ENCODE measurements around the gene BCAN.

DNA sequence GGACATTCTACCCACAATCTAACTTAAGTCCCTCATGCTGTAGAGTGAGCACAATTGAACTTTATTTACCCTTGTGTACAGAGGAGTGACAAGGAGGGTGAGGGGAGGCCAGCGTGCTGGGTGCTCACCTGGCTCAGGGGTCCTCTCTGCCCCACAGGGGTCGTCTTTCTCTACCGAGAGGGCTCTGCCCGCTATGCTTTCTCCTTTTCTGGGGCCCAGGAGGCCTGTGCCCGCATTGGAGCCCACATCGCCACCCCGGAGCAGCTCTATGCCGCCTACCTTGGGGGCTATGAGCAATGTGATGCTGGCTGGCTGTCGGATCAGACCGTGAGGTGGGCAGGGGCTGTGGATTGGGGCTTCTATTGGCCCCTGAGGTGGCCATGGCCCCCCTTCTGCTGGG, 5.4 kb downstream of the BCAN start:
- no peak for TF ChIP-seq MAX (IDR thresholded peaks at IDR 0.05)
- no peak for TF ChIP-seq POLR2A (IDR thresholded peaks at IDR 0.05; ENCODE audit: low read length)
- no peak for TF ChIP-seq CHD4 (IDR thresholded peaks at IDR 0.05; ENCODE audit: borderline replicate concordance)
- TF ChIP-seq EHMT2 (IDR thresholded peaks at IDR 0.05; ENCODE audit: low read depth), result no peak
- TF ChIP-seq CTCF (IDR thresholded peaks at IDR 0.05), result no peak
- no peak for TF ChIP-seq NFE2L2 (conservative IDR thresholded peaks at IDR 0.05; ENCODE audit: low read length)
- TF ChIP-seq RNF2 (IDR thresholded peaks at IDR 0.05; ENCODE audit: borderline replicate concordance, low read depth), result no peak
- TF ChIP-seq ESRRA (IDR thresholded peaks at IDR 0.05; ENCODE audit: borderline replicate concordance, low read length), result no peak
- TF ChIP-seq JUN (IDR thresholded peaks at IDR 0.05), result no peak
- no peak for TF ChIP-seq KDM1A (IDR thresholded peaks at IDR 0.05; ENCODE audit: low read depth)
- no peak for TF ChIP-seq RAD21 (conservative IDR thresholded peaks at IDR 0.05 in 1 of 2, IDR thresholded peaks at IDR 0.05 in 1 of 2)
- no peak for TF ChIP-seq EHF (CRISPR knock-in tag; IDR thresholded peaks at IDR 0.05)
- no peak for TF ChIP-seq JUNB (IDR thresholded peaks at IDR 0.05)

All from A549 (cell line).